Astrocyte (in vitro differentiated cells and primary cell): ENCODE results near the gene FOXP3.

Source experiments
- CTCF ChIP-seq: IDR thresholded peaks from 2 replicates; pipeline ENCODE4 v1.5.1; 2011; ENCODE audit warnings: low read depth, mild to moderate bottlenecking, inconsistent platforms, low read length, moderate library complexity; ENCODE audit not compliant: insufficient read depth
- EZH2 ChIP-seq: IDR thresholded peaks from 2 replicates; pipeline ENCODE4 v1.6.1; 2012; ENCODE audit warnings: mild to moderate bottlenecking, low read length, inconsistent platforms; ENCODE audit not compliant: insufficient read depth

GRCh38 chrX:49271341-49271740, 6.8 kb upstream of the FOXP3 start:
- TF ChIP-seq CTCF (no peak), EZH2 (no peak)
